HFF-Myc (cell line): ENCODE results near the gene CHRM2.

ENCODE experiments used
- DNase-seq: peaks from one replicate; pipeline ENCODE4 v3.0.0-alpha.2; 2011; ENCODE audit warnings: low read depth; ENCODE audit errors: extremely low read depth
- H3K4me3 ChIP-seq: replicated peaks from 2 replicates; pipeline ENCODE4 v1.5.1; 2011; ENCODE audit warnings: low read depth, mild to moderate bottlenecking, control low read depth, low read length
- CTCF ChIP-seq: IDR thresholded peaks from 2 replicates; pipeline ENCODE4 v1.5.1; 2012; ENCODE audit warnings: mild to moderate bottlenecking, low read depth, low read length, control low read depth; ENCODE audit errors: missing control alignments

CHRM2 gene

GRCh38 chr7:137005873-137006272, 137.4 kb downstream of the CHRM2 start:
- H3K4me3 ChIP-seq, result no peak overlapping the region
- TF ChIP-seq CTCF, result no peak
- DNase-seq, result no peak

DNA sequence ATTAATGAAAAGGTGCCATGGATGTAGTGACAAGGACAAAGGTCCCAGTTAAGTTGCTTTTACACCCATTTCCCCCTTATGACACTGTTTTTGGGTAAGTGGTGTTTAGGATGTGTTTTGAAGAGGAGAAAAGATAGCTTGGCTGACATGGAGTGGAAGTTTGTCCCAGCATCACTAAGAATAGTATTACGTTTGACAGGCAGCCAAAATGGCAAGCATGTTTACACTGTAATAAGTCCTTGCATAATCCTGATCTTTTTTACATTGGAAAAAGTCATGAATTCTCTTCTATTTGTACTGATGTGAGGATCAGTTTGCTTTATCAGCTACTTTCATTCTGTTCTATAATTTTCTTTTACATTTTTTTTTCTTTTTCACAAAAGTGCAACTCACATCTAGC, 137.8 kb downstream of the CHRM2 start:
- no peak overlapping the region for H3K4me3 ChIP-seq
- no peak for TF ChIP-seq CTCF
- no peak for DNase-seq

DNA sequence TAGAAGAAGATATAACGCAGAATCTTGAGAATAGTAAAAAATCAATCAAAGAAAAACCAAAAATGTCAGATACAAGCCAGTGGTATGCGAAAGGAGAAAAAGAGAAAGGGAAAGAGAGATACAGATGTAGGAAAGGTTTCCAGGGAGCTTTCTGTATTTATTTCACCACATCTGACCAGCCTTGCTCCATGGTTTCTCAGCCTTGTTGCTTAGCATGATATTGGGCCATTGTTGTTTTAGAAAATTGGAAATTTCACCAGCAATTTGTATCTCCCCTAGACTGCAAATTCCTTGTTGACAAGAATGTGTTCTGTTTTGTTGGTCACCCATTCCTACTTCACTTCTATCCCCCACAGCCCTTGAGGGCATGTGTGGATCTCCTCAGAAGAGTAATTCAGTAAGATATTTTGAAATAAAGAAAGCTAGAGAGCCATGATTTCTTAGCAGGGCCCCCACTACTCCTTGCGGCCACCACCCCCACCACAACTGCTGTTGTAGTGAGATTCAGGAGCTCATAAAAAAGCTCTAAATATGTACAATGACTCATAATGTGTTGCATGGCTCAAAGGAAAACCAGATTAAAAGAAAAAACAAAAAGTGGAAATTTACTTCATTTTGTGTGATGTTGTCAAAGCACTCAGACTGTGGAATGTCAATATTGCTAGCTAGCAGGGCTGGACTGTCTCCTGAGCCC, 138.7 kb downstream of the CHRM2 start:
- no peak for TF ChIP-seq CTCF
- H3K4me3 ChIP-seq, result no peak overlapping the region
- DNase-seq, result no peak

DNA sequence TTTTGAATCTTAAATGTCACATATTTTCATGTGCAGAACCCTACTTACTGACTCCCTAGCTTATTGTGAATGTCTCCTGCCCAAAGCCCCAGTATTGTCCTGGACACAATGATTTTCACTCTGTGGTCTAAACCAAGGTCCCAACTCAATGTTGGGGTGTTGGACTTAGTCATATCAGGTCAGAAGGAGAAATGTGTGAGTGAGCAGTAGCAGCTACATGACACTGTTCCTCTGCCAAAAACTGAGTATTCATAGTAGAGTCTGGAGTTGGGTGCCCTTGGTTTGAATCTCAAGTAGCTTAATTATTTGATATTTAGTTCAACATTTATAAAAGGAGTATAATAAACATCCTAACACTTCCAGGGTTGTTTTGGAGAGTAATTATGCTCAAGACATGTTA, 141.0 kb downstream of the CHRM2 start:
- no peak for TF ChIP-seq CTCF
- H3K4me3 ChIP-seq, result no peak overlapping the region
- DNase-seq, result no peak

GRCh38 chr7:137015015-137015414, 146.6 kb downstream of the CHRM2 start:
- DNase-seq, result no peak
- TF ChIP-seq CTCF, result no peak
- no peak overlapping the region for H3K4me3 ChIP-seq

- no peak overlapping the region for H3K4me3 ChIP-seq
- TF ChIP-seq CTCF, result no peak
- no peak for DNase-seq
These were observed 148.8 kb downstream of the CHRM2 start for GRCh38 chr7:137017221-137017620.

- no peak for DNase-seq
- no peak overlapping the region for H3K4me3 ChIP-seq
- no peak for TF ChIP-seq CTCF
These were observed 150.0 kb downstream of the CHRM2 start for GRCh38 chr7:137018468-137018867.
